Measurements from ENCODE around the gene ZNF574. TPM values are rescaled to one million over a fixed set of nuclear protein-coding genes. Genes with fewer than 3 reads are reported as not detected.
"Not testable (repeated sequence)": the region's sequence is repeated elsewhere in the genome, so short reads cannot be mapped to it uniquely, and the experiment has no call there.

Gene ZNF574
- total RNA-seq, 1 donor from 2014 or later, result 8.9 TPM

- DNase-seq (ENCODE audit: low spot score), result no peak
These were observed 22.8 kb downstream of the ZNF574 start for GRCh38 chr19:42098781-42099180.

GRCh38 chr19:42099336-42099925 lies 23.5 kb downstream of the ZNF574 start:
- DNase-seq (ENCODE audit: low spot score), result no peak

- DNase-seq (ENCODE audit: low spot score), result not testable (repeated sequence)
These were observed 24.3 kb downstream of the ZNF574 start for GRCh38 chr19:42100241-42100640.

- DNase-seq (ENCODE audit: low spot score), result no peak
These were observed 26.9 kb downstream of the ZNF574 start for GRCh38 chr19:42102877-42103276.

- DNase-seq (ENCODE audit: low spot score), result no peak
These were observed 29.4 kb downstream of the ZNF574 start for GRCh38 chr19:42105368-42105767.

GRCh38 chr19:42108527-42109389 lies 32.8 kb downstream of the ZNF574 start:
- no peak for DNase-seq (ENCODE audit: low spot score)

GRCh38 chr19:42109896-42110295 lies 33.9 kb downstream of the ZNF574 start:
- DNase-seq (ENCODE audit: low spot score), result no peak

- DNase-seq (ENCODE audit: low spot score), result no peak
These were observed 34.7 kb downstream of the ZNF574 start for GRCh38 chr19:42110658-42111057.

- no peak for DNase-seq (ENCODE audit: low spot score)
These were observed 35.4 kb downstream of the ZNF574 start for GRCh38 chr19:42111384-42111783.

GRCh38 chr19:42111811-42112210 lies 35.8 kb downstream of the ZNF574 start:
- no peak for DNase-seq (ENCODE audit: low spot score)

GRCh38 chr19:42113641-42114348 lies 37.8 kb downstream of the ZNF574 start:
- no peak for DNase-seq (ENCODE audit: low spot score)

- DNase-seq (ENCODE audit: low spot score), result no peak
These were observed 38.4 kb downstream of the ZNF574 start for GRCh38 chr19:42114412-42114811.

GRCh38 chr19:42115219-42115618 lies 39.3 kb downstream of the ZNF574 start:
- DNase-seq (ENCODE audit: low spot score), result no peak

- no peak for DNase-seq (ENCODE audit: low spot score)
These were observed 39.7 kb downstream of the ZNF574 start for GRCh38 chr19:42115705-42116104.

GRCh38 chr19:42116308-42117075 lies 40.5 kb downstream of the ZNF574 start:
- DNase-seq (ENCODE audit: low spot score), result no peak

GRCh38 chr19:42117076-42117475 lies 41.1 kb downstream of the ZNF574 start:
- no peak for DNase-seq (ENCODE audit: low spot score)

- DNase-seq (ENCODE audit: low spot score), result no peak
These were observed 44.5 kb downstream of the ZNF574 start for GRCh38 chr19:42120276-42120980.

- no peak for DNase-seq (ENCODE audit: low spot score)
These were observed 45.2 kb downstream of the ZNF574 start for GRCh38 chr19:42121036-42121621.

- no peak for DNase-seq (ENCODE audit: low spot score)
These were observed 45.7 kb downstream of the ZNF574 start for GRCh38 chr19:42121656-42122069.
